Left lung (tissue), 10 donors: Measurements from ENCODE around the gene TMEM108. TPM values are rescaled to one million over a fixed set of nuclear protein-coding genes. Genes with fewer than 3 reads are reported as not detected.

Experiments
- ATAC-seq: fragments of 200-7000 bp; cut with Tn5 transposase; one replicate; pipeline ENCODE4 v1.9.1; 2020; ENCODE audit warnings: moderate library complexity
- DNase-seq, 4 donors: peaks; one replicate each; pipeline ENCODE4 v3.0.0-alpha.2; 2013 to 2020
- H3K27ac ChIP-seq, 2 donors: fragments of 200-600 bp; sonication (generic) in 1 of 2; one replicate each; pipeline versions ENCODE4 v1.5.0 to v1.8.0; 2020 to 2021
- H3K27me3 ChIP-seq, 2 donors: fragments of 200-600 bp; sonication (generic) in 1 of 2; one replicate each; pipeline versions ENCODE4 v1.5.0 to v1.8.0; 2020 to 2021
- H3K36me3 ChIP-seq, 2 donors: fragments of 200-600 bp; sonication (generic) in 1 of 2; one replicate each; pipeline versions ENCODE4 v1.5.0 to v1.8.0; 2020 to 2021
- H3K4me1 ChIP-seq, 2 donors: fragments of 200-600 bp; one replicate each; pipeline ENCODE4 v1.8.0; 2021
- H3K4me3 ChIP-seq, 2 donors: fragments of 200-600 bp; sonication (generic) in 1 of 2; one replicate each; pipeline versions ENCODE4 v1.5.0 to v1.8.0; 2020 to 2021; ENCODE audit warnings: mild to moderate bottlenecking in 1 of 2
- H3K9me3 ChIP-seq, 2 donors: fragments of 200-600 bp; sonication (generic) in 1 of 2; one replicate each; pipeline versions ENCODE4 v1.5.0 to v1.8.0; 2020 to 2021
- CTCF ChIP-seq, 2 donors: fragments of 200-600 bp; sonication (generic) in 1 of 2; IDR thresholded peaks; one replicate each; pipeline versions ENCODE4 v1.5.0 to v1.8.0; 2021; ENCODE audit warnings: antibody characterized with exemption in 2 of 2
- intact Hi-C, 2 donors: fragments of 100-400 bp; cut with DNase I; formaldehyde crosslinking; loops; one replicate each; pipeline versions ENCODE4 v1.11.2 to v1.14.2; 2022
- polyA plus RNA-seq, 6 donors: library from polyadenylated mRNA; unstranded; fragments of 120-200 nt; gene quantifications; one replicate each; pipeline ENCODE4 v1.2.1, GENCODE V29; 2013; ENCODE audit not compliant: insufficient read length in 6 of 6
- total RNA-seq, 2 donors: library from RNA; stranded (reverse); fragmentation: NEBNext Ultra II Directional; extraction: Animal tissue kit (Norgen Biotek cat#: 25700); gene quantifications; one replicate each; pipeline ENCODE4 v1.2.1, GENCODE V29; 2021
- donor health status: DM: no; HTN: yes; CAD: no.
- donor health status: DM: no; HTN: no; CAD: no.

Gene TMEM108
- total and polyA plus RNA-seq, 8 donors: 18.5 to 58.8 (median 43.7) TPM

DNA sequence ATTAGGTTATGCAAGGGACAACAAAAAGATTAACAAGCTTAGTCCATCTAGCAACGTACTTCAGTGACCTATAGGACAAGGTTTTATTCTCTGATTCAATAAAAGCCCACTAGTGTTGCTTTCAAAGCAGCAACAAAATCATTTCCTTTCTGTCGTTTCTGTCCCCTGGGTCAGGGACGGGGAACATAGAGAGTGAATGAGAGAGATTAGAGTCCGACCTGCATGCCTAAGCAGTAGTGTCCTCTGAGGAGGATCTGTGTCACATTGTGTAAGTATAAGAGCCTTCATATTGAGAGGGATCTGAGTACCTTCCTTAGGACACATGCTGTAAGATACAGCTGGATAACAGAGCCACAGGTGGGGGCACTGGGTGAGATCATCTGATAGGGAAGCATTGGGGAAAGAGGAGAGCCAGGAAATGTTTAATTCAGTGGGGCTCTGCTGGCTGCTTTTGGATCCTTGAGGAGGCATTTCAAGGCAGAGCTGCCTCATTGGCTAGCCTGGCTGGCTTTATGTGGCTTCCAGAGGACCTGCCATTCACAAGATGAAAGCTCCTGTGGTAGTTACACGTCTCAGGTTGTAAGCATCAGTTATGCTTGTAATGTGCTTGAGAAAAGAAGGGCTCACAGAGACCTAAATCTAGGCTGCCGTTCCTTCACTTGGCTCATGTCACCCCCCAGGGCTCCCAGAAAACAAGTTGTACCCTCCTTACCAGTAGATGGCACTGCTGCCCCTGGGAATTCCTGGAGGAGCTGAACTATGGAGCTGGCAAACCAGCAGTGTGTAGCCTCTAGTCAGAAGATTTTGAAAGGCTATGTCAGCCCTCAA lies 2.7 kb downstream of the TMEM108 start:
- Histone ChIP-seq H3K4me3 (no peak overlapping the region), H3K9me3 (no peaks in the 10 kb centered on the region), H3K36me3 (no peaks in the 10 kb centered on the region), H3K27me3 (peaks cover 0 to 43% of the 10 kb centered on the region in 2 donors), H3K4me1 (peaks cover 0 to 22% of the 10 kb centered on the region in 2 donors), H3K27ac (peak overlapping the region; percentile 1 to 42)
- TF ChIP-seq CTCF (IDR thresholded peaks at IDR 0.05): peak; percentile 68 to 69
- DNase-seq (peak in 3 of 4 donors; percentile 71 to 92 (median 85)), ATAC-seq (peak; percentile 75)
- intact Hi-C loops: loop anchor here in 1 of 2 donors (5.0 kb wide), 1 partner anchor 336 kb away; no protein-coding TSS in a partner anchor

GRCh38 chr3:133041524-133041829 lies 3.3 kb downstream of the TMEM108 start:
- Histone ChIP-seq H3K27me3 (peaks cover 0 to 40% of the 10 kb centered on the region in 2 donors), H3K4me3 (no peak overlapping the region), H3K36me3 (no peaks in the 10 kb centered on the region), H3K4me1 (peaks cover 0 to 22% of the 10 kb centered on the region in 2 donors), H3K27ac (no peak overlapping the region), H3K9me3 (no peaks in the 10 kb centered on the region)
- TF ChIP-seq CTCF (IDR thresholded peaks at IDR 0.05): no peak
- DNase-seq (no peak), ATAC-seq (no peak)
- intact Hi-C loops: loop anchor here in 1 of 2 donors (5.0 kb wide), 1 partner anchor 336 kb away; no protein-coding TSS in a partner anchor

GRCh38 chr3:133042778-133043177 lies 4.6 kb downstream of the TMEM108 start:
- ATAC-seq: no peak
- peaks cover 0 to 22% of the 10 kb centered on the region in 2 donors for H3K4me1 ChIP-seq
- peak in 2 of 4 donors; percentile 69 to 83 for DNase-seq
- TF ChIP-seq CTCF (IDR thresholded peaks at IDR 0.05): no peak
- peaks cover 0 to 27% of the 10 kb centered on the region in 2 donors for H3K27me3 ChIP-seq
- H3K9me3 ChIP-seq: no peaks in the 10 kb centered on the region
- no peak overlapping the region for H3K27ac ChIP-seq
- intact Hi-C loops: loop anchor here in 1 of 2 donors (5.0 kb wide), 1 partner anchor 335 kb away; no protein-coding TSS in a partner anchor
- H3K36me3 ChIP-seq: no peaks in the 10 kb centered on the region
- no peak overlapping the region for H3K4me3 ChIP-seq

GRCh38 chr3:133047980-133048379 lies 9.8 kb downstream of the TMEM108 start:
- ATAC-seq (no peak), DNase-seq (no peak)
- Histone ChIP-seq H3K27me3 (no peaks in the 10 kb centered on the region), H3K36me3 (no peaks in the 10 kb centered on the region), H3K4me1 (no peaks in the 10 kb centered on the region), H3K9me3 (no peaks in the 10 kb centered on the region), H3K4me3 (no peak overlapping the region), H3K27ac (no peak overlapping the region)
- no peak for TF ChIP-seq CTCF (IDR thresholded peaks at IDR 0.05)
- intact Hi-C loops: no loop called here

- Histone ChIP-seq H3K27me3 (no peaks in the 10 kb centered on the region), H3K36me3 (no peaks in the 10 kb centered on the region), H3K9me3 (no peaks in the 10 kb centered on the region), H3K4me3 (no peak overlapping the region), H3K4me1 (no peaks in the 10 kb centered on the region), H3K27ac (no peak overlapping the region)
- TF ChIP-seq CTCF (IDR thresholded peaks at IDR 0.05): no peak
- intact Hi-C loops: no loop called here
- DNase-seq (no peak), ATAC-seq (no peak)
Measured at GRCh38 chr3:133049491-133049890, 11.3 kb downstream of the TMEM108 start.
